LHCN-M2 (cell line): ENCODE data around the gene EXOC4. TPM values are rescaled to one million over a fixed set of nuclear protein-coding genes. Genes with fewer than 3 reads are reported as not detected.

Experiments
- total RNA-seq: library from RNA; depleted of rRNA; stranded (reverse); fragments of >200 nt; gene quantifications from 2 replicates; pipeline ENCODE4 v1.2.3, GENCODE V29; 2014; rRNA removed

The EXOC4 gene
- total RNA-seq, 1 experiment from 2014 or later: 78.0 TPM

Other genes with a start within 250 kb of the EXOC4 start
- 113 and 115 TPM in 2 replicates for gene CHCHD3, start 171.0 kb upstream of the EXOC4 start, total RNA-seq